NOMO-1 treated with dmso at 0.1 percent for 144 hours (cell line): ENCODE measurements around the gene CDH22.

Experiments used
- DNase-seq: peaks from one replicate; lab custom pipeline; 2025; ENCODE audit not compliant: unreplicated experiment; lab: John Stamatoyannopoulos, UW

CDH22 gene

DNA sequence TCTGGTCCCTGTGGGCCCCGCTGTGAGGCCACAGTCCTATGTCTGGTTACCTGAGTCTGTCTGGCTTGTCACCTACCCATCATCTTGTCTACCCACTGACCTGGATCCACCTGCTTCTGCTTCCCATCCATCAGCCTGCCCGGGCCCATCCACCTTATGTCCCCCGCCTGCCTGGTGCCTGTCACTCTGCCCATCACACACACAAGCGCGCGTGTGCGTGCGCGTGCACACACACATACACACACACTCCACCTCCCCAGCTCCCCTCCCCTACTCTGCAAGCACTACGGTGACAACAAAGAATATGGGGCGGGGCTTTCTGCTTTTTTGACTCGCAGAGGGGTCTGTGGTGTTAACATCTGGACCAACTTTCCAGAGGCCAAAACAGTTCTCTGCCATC lies 8.0 kb downstream of the CDH22 start:
- DNase-seq: no peak

DNA sequence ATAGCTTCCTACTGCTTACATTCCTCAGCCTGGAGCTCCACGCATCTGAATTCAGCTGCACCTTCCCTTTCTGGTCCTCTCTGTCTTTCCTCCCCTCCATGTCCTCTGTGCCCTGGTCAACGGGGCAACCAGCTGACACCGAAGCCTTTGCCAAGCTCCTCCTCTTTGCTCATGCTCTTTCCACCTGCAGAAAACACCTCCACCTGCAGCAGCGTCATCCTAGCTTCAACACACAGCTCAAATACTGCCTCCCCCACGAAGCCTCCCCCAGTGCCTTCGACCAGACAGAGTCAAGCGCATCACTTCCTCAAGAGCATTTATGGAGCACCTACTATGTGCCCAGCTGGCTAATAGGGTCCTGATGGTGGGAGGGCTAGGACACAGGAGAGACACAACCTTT lies 9.2 kb downstream of the CDH22 start:
- DNase-seq: no peak

DNA sequence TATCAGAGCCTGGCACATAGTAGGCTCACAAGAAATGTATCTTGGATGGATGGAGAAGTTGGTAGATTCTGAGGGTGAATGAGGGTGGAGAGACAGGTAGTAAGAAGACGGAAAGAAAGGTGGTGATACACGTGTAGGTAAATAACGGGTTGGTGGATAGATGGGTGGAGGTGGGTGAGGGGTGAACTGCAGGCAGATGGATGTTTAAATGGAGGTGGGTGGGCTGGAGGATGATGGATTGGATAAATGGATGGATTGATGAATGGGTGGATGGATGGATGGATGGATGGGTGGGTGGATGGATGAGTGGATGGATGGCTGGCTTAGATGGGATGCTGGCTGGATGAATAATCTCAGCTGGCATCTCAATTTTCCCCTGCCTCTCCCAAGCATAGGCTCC lies 9.9 kb downstream of the CDH22 start:
- DNase-seq: no peak

DNA sequence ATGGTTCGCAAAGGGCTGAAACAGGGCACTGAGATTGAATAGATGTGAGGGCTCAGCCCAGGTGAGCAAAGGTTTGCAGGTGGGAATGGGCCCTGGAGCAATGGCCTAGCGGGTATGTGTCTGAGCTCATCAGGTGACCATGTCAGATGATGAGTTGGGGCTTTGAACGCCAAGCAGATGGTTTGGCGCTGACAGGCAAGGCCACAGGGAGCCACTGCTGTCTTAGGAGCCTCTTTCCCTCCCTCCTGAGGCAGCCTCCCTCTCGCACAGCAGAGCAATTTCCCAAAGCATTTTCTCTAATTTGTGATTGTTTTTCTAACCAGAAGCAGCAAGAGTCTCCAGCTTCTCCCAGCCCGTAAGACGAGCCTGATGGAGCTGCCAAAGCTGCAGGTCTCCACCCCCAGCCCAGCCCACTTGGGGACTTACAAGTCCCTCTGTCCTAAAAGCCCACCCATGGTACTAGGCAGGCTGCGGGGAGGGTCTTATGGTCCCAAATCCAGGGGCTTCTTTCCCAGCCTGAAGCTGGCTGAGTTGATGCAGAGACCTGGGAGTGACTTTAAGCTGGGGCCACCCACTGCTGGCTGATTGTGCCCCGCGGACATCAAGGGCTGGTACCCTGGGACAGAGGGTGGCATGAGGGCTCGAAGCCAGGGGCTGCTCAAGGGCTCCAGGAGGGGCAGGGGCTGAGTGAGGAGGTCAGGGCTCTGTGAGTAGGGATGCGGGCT lies 11.6 kb downstream of the CDH22 start:
- no peak for DNase-seq

DNA sequence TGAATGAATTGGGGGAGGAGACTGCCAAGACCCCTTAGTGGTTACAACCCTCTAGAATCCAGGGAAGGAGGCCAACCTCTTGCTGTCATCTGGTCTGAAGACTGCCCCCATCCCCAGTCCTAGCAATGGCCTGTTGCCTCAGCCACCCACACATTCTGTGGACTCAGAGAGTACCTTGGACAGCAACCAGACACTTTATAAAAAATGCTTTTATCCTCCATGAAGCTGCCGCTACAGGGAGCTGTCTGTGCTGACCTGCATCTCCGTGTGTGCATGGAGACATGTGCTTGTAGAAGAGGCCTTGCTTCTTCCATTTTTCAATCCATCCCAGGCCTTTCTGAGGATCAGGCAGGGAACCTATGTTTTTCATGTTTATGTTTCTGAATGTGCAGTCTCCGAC lies 15.2 kb downstream of the CDH22 start:
- peak; percentile 9 for DNase-seq

DNA sequence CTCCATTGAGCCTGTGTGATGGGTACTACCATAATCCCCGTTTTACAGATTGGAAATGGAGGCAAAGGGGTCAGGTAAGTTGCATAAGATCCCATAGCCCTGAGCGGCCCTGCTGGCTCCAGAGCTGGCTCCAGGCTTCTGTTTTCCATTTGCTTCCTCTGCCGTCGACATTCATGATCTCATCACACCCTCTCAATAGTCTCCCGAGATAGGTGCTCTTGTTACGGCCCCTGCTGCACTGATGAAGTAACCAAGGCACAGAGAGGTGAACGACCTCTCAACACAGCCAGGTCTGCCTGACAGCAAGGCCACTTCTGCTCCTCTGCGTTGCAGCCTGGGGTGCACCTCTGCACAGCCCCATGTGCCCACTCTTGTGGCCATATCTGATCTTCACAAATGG lies 16.9 kb downstream of the CDH22 start:
- no peak for DNase-seq

DNA sequence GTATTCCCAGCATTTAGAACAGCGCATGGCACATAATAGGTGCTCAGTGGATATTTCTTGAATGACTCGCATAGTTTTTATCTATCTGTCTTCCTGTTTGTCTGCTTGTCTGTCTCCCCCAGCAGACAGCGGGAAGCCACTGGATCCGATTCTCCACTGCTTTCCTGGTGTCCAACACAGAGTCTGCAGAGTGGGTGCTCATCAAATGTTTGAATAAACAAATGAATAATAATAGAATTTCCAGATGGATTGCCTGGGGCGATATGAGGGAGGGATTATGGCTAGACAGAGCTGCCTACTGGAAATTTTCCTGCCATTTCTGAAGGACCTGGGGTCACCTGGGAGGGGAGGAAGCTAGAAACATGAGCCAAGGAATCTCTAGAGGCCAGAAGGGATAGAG lies 18.9 kb downstream of the CDH22 start:
- no peak for DNase-seq

DNA sequence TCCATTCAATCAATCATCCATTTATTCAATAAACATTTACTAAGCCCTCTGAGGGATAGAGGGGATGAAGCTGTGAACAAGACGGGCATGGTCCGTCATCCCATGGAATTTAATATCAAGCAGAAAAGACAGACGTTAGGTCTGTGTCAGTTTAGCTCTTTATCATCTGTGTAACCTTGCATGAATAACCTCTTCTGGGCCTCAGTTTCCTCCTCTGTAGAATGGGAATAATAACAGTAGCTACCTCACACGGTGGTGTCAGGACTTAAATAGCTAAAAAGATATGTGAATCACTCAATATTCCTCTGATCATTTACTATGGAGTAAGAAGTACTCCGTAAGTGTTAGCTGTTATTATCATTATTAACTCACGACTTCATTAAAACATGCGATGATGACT lies 21.3 kb downstream of the CDH22 start:
- no peak for DNase-seq

DNA sequence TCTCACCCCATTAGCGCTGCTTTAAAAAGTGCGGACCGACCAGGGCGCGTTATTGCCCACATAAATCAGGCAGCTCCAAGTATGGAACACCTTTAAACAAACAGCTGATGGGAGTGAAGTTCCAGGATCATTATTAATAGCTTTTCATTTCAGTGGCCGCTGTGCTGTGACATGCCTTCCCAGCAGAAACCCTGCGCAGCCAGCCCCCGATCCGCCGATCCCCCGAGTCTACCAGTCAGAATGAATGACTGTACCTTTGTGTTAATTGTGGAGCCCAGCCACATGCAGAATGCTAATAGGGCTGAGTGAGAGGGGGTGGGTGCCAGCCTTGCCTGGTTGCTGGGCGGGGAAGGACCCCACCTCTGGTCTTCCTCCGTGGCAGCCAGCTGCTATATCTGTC lies 21.9 kb downstream of the CDH22 start:
- no peak for DNase-seq

DNA sequence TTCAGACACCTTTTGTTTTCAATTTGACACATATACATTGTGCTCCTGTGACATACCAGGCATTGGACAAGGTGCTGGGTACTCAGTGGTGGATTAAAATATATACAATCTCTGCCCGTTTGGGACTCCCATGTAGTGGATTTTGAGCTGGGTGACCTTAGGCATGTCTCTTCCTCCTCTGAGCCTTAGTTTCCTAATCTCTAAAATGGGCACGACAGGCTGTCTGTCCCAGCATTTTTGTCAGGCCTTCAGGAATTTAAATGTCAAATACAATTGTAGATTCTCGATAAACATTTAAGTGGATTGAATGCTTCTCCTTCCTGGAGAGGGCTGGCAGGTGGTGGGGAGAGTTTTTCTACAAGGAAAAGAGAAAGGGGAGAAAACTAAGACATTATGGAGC lies 22.6 kb downstream of the CDH22 start:
- no peak for DNase-seq

DNA sequence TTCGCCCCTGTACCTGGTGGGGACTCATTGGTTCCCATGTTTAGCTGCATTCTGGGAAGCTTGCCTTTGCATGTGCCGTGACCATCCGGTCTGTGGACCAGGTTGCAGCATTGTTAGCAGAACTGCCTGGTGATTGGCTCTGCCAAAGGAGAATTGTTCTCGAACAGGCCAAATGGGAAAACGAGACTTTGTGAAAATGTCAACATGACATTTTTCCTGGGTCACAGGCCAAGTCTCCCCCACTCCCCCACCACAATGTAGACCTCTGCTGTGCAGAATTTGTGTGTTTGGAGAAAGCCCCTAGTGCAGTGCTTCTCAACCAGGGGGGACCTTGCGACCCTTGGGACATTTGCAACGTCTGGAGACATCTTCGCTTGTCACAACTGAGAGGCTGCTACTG lies 23.2 kb downstream of the CDH22 start:
- DNase-seq: no peak

DNA sequence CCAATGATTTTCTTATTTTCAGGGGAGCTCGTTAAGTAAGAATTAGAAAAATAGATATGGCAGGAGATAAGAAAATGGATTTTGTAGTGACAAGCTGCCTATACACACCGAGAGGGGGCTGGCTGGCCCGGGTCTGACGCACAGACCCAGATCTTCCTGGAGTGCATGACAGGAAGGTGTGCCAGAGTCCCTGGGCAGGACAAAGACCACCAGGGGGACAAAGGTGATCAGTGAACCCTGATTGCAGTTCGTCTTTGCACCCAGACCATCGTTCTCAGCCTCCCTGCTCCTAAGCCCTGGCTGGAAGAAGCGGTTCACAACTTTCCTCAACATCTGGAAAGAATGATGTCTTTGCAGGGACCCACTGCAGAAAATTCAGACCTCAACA lies 24.3 kb downstream of the CDH22 start:
- no peak for DNase-seq

DNA sequence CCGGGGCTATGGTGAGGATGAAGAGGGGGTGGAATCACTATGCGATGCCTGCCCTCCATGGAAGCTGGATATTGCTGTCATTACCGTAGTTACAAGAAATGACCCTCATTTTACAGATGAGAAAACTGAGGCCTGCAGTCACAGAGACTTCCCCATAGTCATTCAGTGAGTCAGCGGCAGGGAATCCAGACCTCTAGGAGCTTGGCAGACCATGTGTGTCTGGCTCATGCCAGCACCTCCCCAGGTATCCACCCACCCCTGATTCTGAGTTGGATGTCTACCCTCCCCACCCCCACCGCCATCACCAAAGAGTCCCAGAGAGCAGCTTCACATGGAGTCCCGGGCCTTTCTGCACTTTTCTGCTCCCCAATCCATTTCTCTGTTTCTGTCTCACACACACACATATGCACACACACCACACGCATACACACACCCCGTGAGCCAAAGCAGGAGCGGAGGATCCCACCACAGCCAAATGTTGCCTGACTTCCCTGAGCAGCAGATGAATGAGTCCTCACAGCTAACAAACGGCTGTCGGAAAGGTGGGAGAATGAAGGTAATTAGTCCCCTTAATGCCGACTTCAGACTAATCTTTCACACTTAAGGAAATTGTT lies 24.8 kb downstream of the CDH22 start:
- no peak for DNase-seq

DNA sequence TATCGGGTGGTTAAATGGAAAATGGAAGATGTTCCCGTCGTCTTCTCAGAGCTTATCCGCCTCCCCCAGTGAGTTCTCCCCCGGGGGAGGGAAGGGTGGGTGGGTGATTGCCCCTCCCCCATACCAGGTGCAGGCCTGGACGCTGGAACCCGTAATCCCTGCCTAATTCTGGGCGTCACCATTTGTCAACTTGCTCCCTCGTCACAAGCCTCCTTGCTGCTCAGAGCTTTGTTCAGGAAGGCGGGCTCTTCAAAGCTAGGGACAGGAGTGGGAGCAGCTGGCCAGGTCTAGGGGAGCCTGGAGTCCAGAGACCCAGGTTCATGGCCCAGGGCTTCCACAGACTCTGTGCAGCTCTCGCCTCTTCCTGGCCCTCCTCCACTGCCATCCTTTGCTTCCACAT lies 25.6 kb downstream of the CDH22 start:
- DNase-seq: no peak

DNA sequence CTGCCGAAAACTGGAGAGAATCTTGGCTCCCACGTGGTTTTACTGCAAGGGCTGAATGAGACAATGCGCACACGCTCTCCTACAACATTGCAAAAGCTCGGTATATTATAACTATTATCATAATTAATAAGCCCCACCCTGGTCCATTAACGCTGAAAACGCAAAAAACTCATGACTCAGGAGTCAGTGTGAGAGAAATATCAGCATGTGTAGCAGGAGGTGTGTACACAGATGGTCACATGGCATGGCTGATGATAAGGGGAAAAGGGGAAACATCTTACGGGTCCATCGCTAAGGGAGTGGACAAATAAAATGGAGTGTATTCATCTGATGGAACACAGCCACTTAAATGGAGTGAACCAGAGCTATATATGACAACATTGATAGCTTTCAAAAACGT lies 29.2 kb downstream of the CDH22 start:
- no peak for DNase-seq

DNA sequence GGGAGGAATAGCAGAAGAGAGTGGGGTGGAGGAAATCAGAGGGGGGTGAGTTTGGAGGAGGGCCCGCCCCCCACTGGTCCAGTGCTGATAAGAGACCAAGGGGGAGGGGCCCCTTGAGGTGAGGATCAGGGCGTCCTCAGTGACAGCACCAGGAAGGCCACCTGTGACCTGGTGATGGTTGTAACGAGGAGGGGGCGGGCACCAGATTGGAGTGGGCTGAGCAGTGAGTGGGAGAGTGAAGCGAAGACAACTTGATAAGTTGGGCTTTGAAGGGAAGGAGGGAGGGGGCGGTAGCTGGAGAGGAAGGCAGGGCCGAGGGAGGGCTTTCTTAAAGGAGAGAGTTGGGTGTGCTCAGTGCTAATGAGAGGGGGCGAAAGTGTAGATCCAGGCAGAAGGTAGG lies 30.7 kb downstream of the CDH22 start:
- DNase-seq: no peak

DNA sequence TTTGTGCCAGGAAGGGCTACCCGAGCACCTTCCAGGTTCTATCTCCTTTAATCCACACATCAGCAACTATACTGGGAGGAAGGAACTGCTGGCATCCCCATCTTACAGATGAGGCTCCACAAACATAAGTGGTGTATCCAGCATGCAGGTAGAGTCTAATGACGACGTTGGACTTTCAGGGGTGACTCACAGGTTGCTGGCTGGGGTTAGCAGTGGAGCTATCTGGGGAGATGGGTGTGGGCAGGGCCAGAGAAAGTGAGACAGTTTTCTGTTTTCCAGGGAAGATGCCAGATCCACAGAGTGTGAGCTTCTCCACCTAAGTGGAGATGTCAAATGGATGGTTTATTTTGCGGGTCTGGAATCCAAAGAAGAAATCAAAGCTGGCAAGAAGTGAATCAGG lies 31.8 kb downstream of the CDH22 start:
- DNase-seq: no peak

DNA sequence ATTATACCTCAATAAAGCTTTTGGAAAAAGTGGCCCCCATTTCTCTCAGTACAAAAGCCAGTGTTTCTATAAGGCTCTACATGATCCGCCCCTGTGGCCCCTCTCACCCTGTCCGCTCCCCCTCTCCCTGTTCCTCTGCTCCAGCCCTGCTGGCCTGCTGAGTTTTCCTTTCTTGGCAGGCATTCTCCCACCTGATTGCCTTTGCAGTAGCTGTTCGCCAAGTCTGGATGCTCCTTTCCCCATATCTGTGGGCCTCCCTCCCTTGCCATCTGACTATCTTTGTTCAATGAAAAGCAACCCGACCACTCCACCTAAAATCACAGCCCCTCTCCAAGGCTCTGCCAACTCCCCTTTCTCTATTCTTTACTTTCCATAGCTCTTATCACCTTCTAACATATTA lies 33.2 kb downstream of the CDH22 start:
- no peak for DNase-seq

DNA sequence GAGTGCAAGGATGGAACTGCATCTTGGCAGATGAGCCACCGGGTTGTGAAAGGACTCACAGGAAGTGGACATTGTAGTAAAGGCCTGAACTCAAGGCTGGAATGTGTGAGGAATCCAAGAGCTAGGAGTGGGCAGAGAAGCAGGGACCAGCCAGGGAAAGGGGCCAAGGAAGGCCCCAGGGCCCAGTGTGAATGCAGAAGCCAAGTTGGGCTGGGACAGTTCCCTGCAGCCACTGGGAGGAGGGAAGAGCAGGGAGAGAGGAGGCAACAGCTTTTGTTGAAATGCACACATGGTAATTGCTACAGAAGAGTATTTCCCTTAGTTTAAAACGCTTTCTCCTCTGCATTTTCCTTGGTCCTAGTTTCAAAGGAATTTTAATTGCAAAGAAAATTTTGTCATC lies 34.6 kb downstream of the CDH22 start:
- DNase-seq: no peak

DNA sequence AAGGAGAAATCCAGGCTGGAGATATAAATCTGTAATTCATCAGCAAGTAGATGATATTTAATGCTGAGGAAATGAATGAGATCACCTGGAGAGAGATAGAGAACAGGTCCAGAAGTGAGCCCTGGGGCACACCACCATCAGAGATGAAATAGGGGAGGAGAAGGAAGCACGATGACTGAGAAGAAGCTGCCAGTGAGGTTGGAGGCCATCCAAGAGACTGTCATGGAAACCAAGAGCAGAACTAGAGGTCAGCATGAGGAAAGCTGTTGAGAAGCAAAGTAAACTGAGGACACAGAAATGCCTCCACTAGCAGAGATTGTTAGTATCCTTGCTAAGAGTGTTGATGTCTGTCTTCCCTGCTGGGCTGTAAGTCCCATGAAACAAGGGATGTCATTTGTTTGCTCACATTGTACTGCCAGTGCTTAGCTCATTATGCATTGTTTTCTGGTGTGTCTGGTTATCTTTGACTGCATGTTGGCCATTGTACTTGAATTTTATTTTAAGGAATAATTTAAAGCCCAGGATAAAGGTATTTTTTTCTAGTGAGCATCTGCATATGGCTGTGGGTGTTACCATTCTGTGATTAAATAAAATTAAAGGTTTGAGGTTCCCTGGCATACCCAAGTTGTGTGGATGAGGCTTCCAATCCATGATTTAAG lies 35.8 kb downstream of the CDH22 start:
- no peak for DNase-seq

DNA sequence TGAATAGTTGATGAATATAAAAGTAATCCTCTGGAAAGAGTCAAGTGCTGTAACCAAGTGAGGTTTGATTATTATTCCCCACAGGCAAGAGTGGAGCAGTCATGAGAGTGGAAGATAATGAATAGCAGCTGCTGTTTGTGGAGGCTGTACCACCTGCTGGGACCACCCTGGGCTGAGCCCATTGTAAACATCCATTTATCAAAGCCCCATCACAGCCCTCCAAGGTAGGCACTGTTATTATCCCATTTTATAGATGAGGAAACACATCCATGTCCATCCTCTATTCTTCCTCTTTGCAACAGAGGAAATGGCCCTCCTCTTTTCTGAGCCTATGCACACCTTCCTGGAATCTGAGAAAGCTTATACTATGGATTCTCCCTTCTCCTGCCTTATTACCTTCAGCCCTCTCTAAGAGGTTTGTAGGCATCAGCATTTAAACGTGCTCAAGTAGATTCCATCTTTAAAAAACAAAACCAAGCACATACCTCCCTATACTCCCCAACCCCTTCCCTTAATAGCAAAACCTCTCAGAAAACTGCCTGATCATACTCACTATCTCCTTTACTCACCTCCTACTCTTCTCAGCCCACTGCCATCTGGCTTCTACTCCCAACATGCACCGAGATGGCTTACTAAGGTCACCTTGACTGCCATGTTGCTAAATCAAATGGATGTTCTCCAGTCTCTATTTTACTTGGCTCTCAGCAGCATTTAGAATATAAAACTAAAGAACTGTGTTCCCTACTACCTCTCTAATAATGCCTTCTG lies 37.1 kb downstream of the CDH22 start:
- no peak for DNase-seq

DNA sequence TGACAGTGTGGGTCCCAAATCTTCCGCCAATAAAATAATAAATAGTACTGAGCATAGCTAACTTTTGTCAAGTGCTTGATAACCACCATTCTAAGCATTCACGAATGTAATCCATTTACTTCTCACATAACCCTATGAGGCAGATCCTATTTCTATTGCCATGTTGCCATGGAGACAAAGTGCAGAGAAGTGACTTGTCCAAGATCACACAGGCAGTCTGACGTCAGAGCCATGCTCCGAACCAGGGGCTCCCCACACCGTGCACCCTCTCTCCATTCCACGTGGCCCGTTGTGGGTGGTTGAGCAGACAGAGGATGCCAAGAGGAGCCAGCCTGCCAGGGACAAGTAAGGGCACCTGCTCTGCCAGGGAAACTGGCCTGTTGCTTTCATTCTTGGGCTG lies 38.9 kb downstream of the CDH22 start:
- no peak for DNase-seq
